BJ (cell line): ENCODE data around the gene FIBCD1. TPM values are rescaled to one million over a fixed set of nuclear protein-coding genes. Genes with fewer than 3 reads are reported as not detected.

Source experiments
- CTCF ChIA-PET: fragments of 350-600 bp; formaldehyde crosslinking; extraction: SDS; loops from one replicate; lab custom pipeline; 2021; ENCODE audit warnings: antibody characterized with exemption, inconsistent platforms; lab: Yijun Ruan, JAX
- POLR2A ChIA-PET: fragments of 300-600 bp; sonication (Branson Sonifier 250); formaldehyde crosslinking; extraction: SDS; loops from one replicate; lab custom pipeline; 2021; ENCODE audit warnings: antibody characterized with exemption; lab: Charles Lee
- DNase-seq: peaks from one replicate; pipeline ENCODE4 v3.0.0-alpha.2; 2011; ENCODE audit warnings: low read depth
- H3K27me3 ChIP-seq: 2 replicates; pipeline ENCODE4 v1.6.0; 2011; ENCODE audit warnings: low read length; ENCODE audit not compliant: control insufficient read depth, insufficient read depth
- H3K36me3 ChIP-seq: 2 replicates; pipeline ENCODE4 v1.5.1; 2011; ENCODE audit warnings: low read length; ENCODE audit not compliant: control insufficient read depth, insufficient read depth
- H3K4me3 ChIP-seq: 2 replicates; pipeline ENCODE4 v1.5.1; 2011; ENCODE audit warnings: low read depth, mild to moderate bottlenecking, control low read depth, low read length
- CTCF ChIP-seq: IDR thresholded peaks from 2 replicates; pipeline ENCODE4 v1.5.1; 2011; ENCODE audit warnings: low read depth, mild to moderate bottlenecking, control low read depth, inconsistent platforms, low read length, moderate library complexity; ENCODE audit not compliant: insufficient read depth
- polyA plus RNA-seq: library from polyadenylated mRNA; depleted of rRNA; stranded (reverse); fragments of >200 nt; gene quantifications from 2 replicates; pipeline ENCODE4 v1.2.3, GENCODE V29; 2011

Gene FIBCD1
- polyA plus RNA-seq, 1 experiment: 1.4 TPM

GRCh38 chr9:130929571-130930038 is 9.4 kb downstream of the FIBCD1 start:
- Histone ChIP-seq H3K27me3 (no peaks in the 10 kb centered on the region), H3K36me3 (no peaks in the 10 kb centered on the region), H3K4me3 (no peak overlapping the region)
- POLR2A ChIA-PET: no interaction called here
- no peak for TF ChIP-seq CTCF
- CTCF ChIA-PET: no interaction called here
- DNase-seq: no peak

- CTCF ChIA-PET: interaction anchor here (0.6 to 1.5 kb wide), 6 partner anchors 11 to 227 kb away, joined by 3 to 4 read pairs (median 4); no protein-coding TSS in a partner anchor
- no peaks in the 10 kb centered on the region for H3K36me3 ChIP-seq
- no peak for TF ChIP-seq CTCF
- DNase-seq: no peak
- POLR2A ChIA-PET: interaction anchor here (0.6 kb wide), 1 partner anchor 15 kb away, joined by 3 read pairs; no protein-coding TSS in a partner anchor
- no peak overlapping the region for H3K4me3 ChIP-seq
- H3K27me3 ChIP-seq: no peaks in the 10 kb centered on the region
Observed at GRCh38 chr9:130927995-130928900, 10.8 kb downstream of the FIBCD1 start.

- POLR2A ChIA-PET: no interaction called here
- DNase-seq: no peak
- Histone ChIP-seq H3K27me3 (peaks cover 2% of the 10 kb centered on the region; the same call in 1 of the 2 replicates), H3K4me3 (no peak overlapping the region), H3K36me3 (no peaks in the 10 kb centered on the region)
- CTCF ChIA-PET: interaction anchor here (1.0 to 1.5 kb wide), 5 partner anchors 12 to 226 kb away, joined by 3 to 4 read pairs (median 4); no protein-coding TSS in a partner anchor
- TF ChIP-seq CTCF: no peak
Observed at GRCh38 chr9:130927338-130927737, 11.7 kb downstream of the FIBCD1 start.

GRCh38 chr9:130925050-130925678 is 13.9 kb downstream of the FIBCD1 start:
- no peak overlapping the region for H3K4me3 ChIP-seq
- no peak for DNase-seq
- no peak for TF ChIP-seq CTCF
- H3K27me3 ChIP-seq: peaks cover 5% of the 10 kb centered on the region; the same call in 1 of the 2 replicates
- H3K36me3 ChIP-seq: no peaks in the 10 kb centered on the region
- ChIA-PET POLR2A (no interaction called here), CTCF (interaction anchor here (1.6 kb wide), 1 partner anchor 11 kb away, joined by 7 read pairs; no protein-coding TSS in a partner anchor)

GRCh38 chr9:130924448-130924788 is 14.6 kb downstream of the FIBCD1 start:
- no peak for DNase-seq
- no peak overlapping the region for H3K4me3 ChIP-seq
- TF ChIP-seq CTCF: no peak
- no peaks in the 10 kb centered on the region for H3K36me3 ChIP-seq
- POLR2A ChIA-PET: no interaction called here
- CTCF ChIA-PET: interaction anchor here (1.6 kb wide), 1 partner anchor 11 kb away, joined by 7 read pairs; no protein-coding TSS in a partner anchor
- peaks cover 5% of the 10 kb centered on the region; the same call in 1 of the 2 replicates for H3K27me3 ChIP-seq
